NB4 (cell line): ENCODE data around the gene STX11.

Experiments
- MYC ChIP-seq: IDR thresholded peaks from 2 replicates; pipeline ENCODE4 v1.6.1; 2011; ENCODE audit warnings: low read depth, low read length
- POLR2A ChIP-seq: IDR thresholded peaks from 2 replicates; pipeline ENCODE4 v1.6.1; 2011; ENCODE audit warnings: mild to moderate bottlenecking; ENCODE audit not compliant: insufficient read length; ENCODE audit errors: extremely low read depth
- TF ChIP-seq, protein P1 (sequence below): IDR thresholded peaks from 2 replicates; pipeline ENCODE4 v1.6.1; 2011; ENCODE audit warnings: low read depth, low read length
- TF ChIP-seq, protein P2 (sequence below): IDR thresholded peaks from one replicate; pipeline ENCODE4 v1.5.1; 2012; ENCODE audit warnings: low read depth, low read length

DNA sequence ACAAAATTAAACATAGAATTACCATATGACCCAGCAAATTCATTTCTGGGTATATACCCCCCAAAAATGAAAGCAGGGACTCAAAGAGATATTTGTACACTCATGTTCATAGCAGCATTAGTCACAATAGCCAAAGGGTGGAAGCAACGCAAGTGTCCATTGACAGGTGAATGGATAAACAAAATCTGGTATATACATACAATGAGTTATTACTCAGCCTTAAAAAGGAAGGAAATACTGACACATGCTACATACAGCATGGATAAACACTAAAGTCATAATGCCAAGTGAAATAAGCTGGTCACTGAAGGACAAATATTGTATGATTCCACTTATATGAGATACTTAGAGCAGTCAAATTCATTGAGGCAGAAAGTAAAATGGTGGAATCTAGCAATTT, 5.3 kb upstream of the STX11 start:
- TF ChIP-seq, protein P1, sequence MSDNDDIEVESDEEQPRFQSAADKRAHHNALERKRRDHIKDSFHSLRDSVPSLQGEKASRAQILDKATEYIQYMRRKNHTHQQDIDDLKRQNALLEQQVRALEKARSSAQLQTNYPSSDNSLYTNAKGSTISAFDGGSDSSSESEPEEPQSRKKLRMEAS: no peak
- TF ChIP-seq, protein P2, sequence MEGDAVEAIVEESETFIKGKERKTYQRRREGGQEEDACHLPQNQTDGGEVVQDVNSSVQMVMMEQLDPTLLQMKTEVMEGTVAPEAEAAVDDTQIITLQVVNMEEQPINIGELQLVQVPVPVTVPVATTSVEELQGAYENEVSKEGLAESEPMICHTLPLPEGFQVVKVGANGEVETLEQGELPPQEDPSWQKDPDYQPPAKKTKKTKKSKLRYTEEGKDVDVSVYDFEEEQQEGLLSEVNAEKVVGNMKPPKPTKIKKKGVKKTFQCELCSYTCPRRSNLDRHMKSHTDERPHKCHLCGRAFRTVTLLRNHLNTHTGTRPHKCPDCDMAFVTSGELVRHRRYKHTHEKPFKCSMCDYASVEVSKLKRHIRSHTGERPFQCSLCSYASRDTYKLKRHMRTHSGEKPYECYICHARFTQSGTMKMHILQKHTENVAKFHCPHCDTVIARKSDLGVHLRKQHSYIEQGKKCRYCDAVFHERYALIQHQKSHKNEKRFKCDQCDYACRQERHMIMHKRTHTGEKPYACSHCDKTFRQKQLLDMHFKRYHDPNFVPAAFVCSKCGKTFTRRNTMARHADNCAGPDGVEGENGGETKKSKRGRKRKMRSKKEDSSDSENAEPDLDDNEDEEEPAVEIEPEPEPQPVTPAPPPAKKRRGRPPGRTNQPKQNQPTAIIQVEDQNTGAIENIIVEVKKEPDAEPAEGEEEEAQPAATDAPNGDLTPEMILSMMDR: no peak
- TF ChIP-seq POLR2A (no peak), MYC (no peak)
